Stimulated activated naive CD8-positive, alpha-beta T cell treated with anti-CD3 and anti-CD28 coated beads, Interleukin-15, amount 100 ng/mL, for 72 hours (primary cell): ENCODE data around the gene AKAP12.
"Not testable (repeated sequence)": the region's sequence is repeated elsewhere in the genome, so short reads cannot be mapped to it uniquely, and the experiment has no call there.

Source experiments
- ATAC-seq: fragments of 150-1000 bp; cut with Tn5 transposase; 2 replicates; pipeline ENCODE4 v1.10.0; 2021; ENCODE audit warnings: mild to moderate bottlenecking, moderate library complexity
- DNase-seq, 2 donors: peaks; one replicate each; pipeline ENCODE4 v3.0.0; 2021 to 2022
- H3K27ac Mint-ChIP-seq, 2 donors: one replicate each; pipeline ENCODE4 v1.8.0; 2022; ENCODE audit warnings: mild to moderate bottlenecking in 2 of 2, mixed read lengths in 2 of 2, moderate library complexity in 2 of 2
- H3K27me3 Mint-ChIP-seq: one replicate; pipeline ENCODE4 v1.8.0; 2022; ENCODE audit warnings: mixed read lengths
- H3K4me1 Mint-ChIP-seq: one replicate; pipeline ENCODE4 v1.8.0; 2022; ENCODE audit warnings: mild to moderate bottlenecking, mixed read lengths
- H3K4me3 Mint-ChIP-seq, 2 donors: one replicate each; pipeline ENCODE4 v1.8.0; 2022; ENCODE audit warnings: mild to moderate bottlenecking in 2 of 2, mixed read lengths in 2 of 2, moderate library complexity in 1 of 2
- H3K9me3 Mint-ChIP-seq, 2 donors: one replicate each; pipeline ENCODE4 v1.8.0; 2022; ENCODE audit warnings: mixed read lengths in 2 of 2

Gene AKAP12

GRCh38 chr6:151327101-151327500 lies 87.3 kb downstream of the AKAP12 start:
- H3K27ac Mint-ChIP-seq, result no peak overlapping the region
- no peak for DNase-seq
- H3K9me3 Mint-ChIP-seq, result no peaks in the 10 kb centered on the region
- peaks cover 27% of the 10 kb centered on the region for H3K4me1 Mint-ChIP-seq
- peaks cover 68% of the 10 kb centered on the region for H3K27me3 Mint-ChIP-seq
- ATAC-seq, result no peak
- no peak overlapping the region for H3K4me3 Mint-ChIP-seq

DNA sequence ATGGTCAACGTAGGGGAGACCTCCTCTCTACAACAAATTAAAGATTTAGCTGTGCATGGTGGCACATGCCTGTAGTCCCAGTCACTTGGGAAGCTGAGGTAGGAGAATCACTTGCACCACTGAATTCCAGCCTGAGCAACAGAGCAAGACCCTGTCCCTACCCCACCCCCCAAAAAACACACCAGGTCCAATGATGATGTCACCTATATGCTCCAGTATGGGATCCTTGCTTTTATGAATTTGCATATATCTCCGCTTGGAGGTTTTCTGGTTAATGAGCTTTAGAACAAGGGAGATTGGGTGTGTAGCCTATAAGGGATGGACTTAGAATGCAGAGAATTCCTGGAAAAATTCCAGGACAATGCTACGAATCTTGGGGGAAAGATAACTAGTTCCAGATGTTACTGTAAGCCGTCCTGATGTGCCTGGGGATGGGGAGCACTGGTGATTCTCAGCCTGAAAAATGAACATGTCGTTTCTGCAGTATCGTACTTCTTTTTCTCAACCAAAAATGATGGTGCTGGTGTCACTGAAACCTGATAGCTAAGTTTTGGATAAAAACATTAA lies 90.4 kb downstream of the AKAP12 start:
- H3K4me3 Mint-ChIP-seq, result no peak overlapping the region

GRCh38 chr6:151335930-151336329 lies 96.2 kb downstream of the AKAP12 start:
- no peaks in the 10 kb centered on the region for H3K4me1 Mint-ChIP-seq
- H3K4me3 Mint-ChIP-seq, result no peak overlapping the region
- H3K27ac Mint-ChIP-seq, result no peak overlapping the region
- H3K27me3 Mint-ChIP-seq, result no peaks in the 10 kb centered on the region
- ATAC-seq (no peak), DNase-seq (no peak)
- no peaks in the 10 kb centered on the region for H3K9me3 Mint-ChIP-seq

More for the DNA sequence above, 90.4 kb downstream of the AKAP12 start:
- DNase-seq (no peak), ATAC-seq (no peak)
- Mint-ChIP-seq H3K4me1 (peaks cover 10% of the 10 kb centered on the region), H3K27me3 (peaks cover 37% of the 10 kb centered on the region), H3K9me3 (no peaks in the 10 kb centered on the region), H3K27ac (no peak overlapping the region)

DNA sequence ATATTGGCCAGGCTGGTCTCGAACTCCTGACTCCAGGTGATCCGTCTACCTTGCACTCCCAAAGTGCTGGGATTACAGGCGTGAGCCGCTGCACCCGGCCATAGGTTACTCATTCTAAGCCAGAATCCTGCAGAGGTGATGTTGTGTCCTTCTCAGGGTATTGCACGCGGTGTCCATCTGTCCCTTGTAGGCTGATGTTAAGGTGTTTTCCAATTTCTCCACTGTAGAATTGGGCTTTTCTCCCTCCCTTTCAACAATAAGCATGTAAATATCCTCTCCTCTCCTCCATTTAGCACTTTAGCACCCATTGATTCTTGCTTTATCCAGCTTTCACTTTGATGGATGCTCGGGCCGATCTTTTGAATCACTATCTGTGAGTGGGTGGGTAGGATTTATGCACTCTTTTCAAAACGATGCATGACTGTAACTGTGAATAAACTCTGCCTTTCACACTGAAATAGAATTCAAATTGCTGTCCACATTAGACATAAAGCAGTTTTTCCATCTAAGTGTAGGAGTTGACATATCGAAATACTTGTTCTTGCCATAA lies 99.0 kb downstream of the AKAP12 start:
- H3K27me3 Mint-ChIP-seq, result no peaks in the 10 kb centered on the region
- H3K9me3 Mint-ChIP-seq, result no peaks in the 10 kb centered on the region
- no peak overlapping the region for H3K27ac Mint-ChIP-seq
- DNase-seq (no peak), ATAC-seq (no peak)
- no peaks in the 10 kb centered on the region for H3K4me1 Mint-ChIP-seq
- no peak overlapping the region for H3K4me3 Mint-ChIP-seq

GRCh38 chr6:151339369-151339768 lies 99.6 kb downstream of the AKAP12 start:
- Mint-ChIP-seq H3K27ac (no peak overlapping the region), H3K9me3 (no peaks in the 10 kb centered on the region), H3K4me3 (no peak overlapping the region)

GRCh38 chr6:151340219-151340978 lies 100.6 kb downstream of the AKAP12 start:
- no peaks in the 10 kb centered on the region for H3K4me1 Mint-ChIP-seq
- H3K4me3 Mint-ChIP-seq, result no peak overlapping the region
- DNase-seq (no peak), ATAC-seq (no peak)
- no peak overlapping the region for H3K27ac Mint-ChIP-seq
- H3K9me3 Mint-ChIP-seq, result no peaks in the 10 kb centered on the region
- H3K27me3 Mint-ChIP-seq, result no peaks in the 10 kb centered on the region

More at GRCh38 chr6:151339369-151339768, 99.6 kb downstream of the AKAP12 start:
- DNase-seq (no peak), ATAC-seq (no peak)
- no peaks in the 10 kb centered on the region for H3K27me3 Mint-ChIP-seq
- no peaks in the 10 kb centered on the region for H3K4me1 Mint-ChIP-seq

GRCh38 chr6:151341476-151342195 lies 101.9 kb downstream of the AKAP12 start:
- no peaks in the 10 kb centered on the region for H3K27me3 Mint-ChIP-seq
- no peak overlapping the region for H3K27ac Mint-ChIP-seq
- no peak overlapping the region for H3K4me3 Mint-ChIP-seq
- H3K9me3 Mint-ChIP-seq, result no peaks in the 10 kb centered on the region
- H3K4me1 Mint-ChIP-seq, result no peaks in the 10 kb centered on the region
- DNase-seq (no peak), ATAC-seq (no peak)

DNA sequence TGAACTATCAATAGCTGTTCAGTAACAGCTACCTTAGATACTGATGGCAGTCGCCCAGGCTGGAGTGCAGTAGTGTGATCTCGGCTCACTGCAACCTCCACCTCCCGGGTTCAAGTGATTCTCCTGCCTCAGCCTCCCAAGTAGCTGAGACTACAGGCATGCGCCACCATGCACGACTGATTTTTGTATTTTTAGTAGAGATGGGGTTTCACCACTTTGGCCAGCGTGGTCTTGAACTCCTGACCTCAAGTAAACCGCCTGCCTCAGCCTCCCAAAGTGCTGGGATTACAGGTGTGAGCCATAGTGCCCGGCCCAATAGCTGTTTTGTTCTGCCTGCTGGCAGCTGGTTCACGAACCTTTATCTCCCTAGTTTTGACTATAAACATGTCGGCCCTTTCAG lies 103.0 kb downstream of the AKAP12 start:
- H3K27ac Mint-ChIP-seq, H3K4me3 Mint-ChIP-seq, ATAC-seq, H3K27me3 Mint-ChIP-seq, H3K4me1 Mint-ChIP-seq, DNase-seq, H3K9me3 Mint-ChIP-seq: not testable (repeated sequence)

DNA sequence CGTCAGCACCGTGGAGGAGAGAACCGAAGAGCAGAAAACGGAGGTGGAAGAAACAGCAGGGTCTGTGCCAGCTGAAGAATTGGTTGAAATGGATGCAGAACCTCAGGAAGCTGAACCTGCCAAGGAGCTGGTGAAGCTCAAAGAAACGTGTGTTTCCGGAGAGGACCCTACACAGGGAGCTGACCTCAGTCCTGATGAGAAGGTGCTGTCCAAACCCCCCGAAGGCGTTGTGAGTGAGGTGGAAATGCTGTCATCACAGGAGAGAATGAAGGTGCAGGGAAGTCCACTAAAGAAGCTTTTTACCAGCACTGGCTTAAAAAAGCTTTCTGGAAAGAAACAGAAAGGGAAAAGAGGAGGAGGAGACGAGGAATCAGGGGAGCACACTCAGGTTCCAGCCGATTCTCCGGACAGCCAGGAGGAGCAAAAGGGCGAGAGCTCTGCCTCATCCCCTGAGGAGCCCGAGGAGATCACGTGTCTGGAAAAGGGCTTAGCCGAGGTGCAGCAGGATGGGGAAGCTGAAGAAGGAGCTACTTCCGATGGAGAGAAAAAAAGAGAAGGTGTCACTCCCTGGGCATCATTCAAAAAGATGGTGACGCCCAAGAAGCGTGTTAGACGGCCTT lies 110.0 kb downstream of the AKAP12 start:
- no peaks in the 10 kb centered on the region for H3K9me3 Mint-ChIP-seq
- H3K27ac Mint-ChIP-seq, result peak overlapping the region; percentile 10 to 34
- no peaks in the 10 kb centered on the region for H3K27me3 Mint-ChIP-seq
- no peaks in the 10 kb centered on the region for H3K4me1 Mint-ChIP-seq
- DNase-seq (no peak), ATAC-seq (no peak)
- no peak overlapping the region for H3K4me3 Mint-ChIP-seq

DNA sequence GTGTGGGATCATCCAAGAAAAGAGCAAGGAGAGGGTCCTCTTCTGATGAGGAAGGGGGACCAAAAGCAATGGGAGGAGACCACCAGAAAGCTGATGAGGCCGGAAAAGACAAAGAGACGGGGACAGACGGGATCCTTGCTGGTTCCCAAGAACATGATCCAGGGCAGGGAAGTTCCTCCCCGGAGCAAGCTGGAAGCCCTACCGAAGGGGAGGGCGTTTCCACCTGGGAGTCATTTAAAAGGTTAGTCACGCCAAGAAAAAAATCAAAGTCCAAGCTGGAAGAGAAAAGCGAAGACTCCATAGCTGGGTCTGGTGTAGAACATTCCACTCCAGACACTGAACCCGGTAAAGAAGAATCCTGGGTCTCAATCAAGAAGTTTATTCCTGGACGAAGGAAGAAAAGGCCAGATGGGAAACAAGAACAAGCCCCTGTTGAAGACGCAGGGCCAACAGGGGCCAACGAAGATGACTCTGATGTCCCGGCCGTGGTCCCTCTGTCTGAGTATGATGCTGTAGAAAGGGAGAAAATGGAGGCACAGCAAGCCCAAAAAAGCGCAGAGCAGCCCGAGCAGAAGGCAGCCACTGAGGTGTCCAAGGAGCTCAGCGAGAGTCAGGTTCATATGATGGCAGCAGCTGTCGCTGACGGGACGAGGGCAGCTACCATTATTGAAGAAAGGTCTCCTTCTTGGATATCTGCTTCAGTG lies 110.8 kb downstream of the AKAP12 start:
- Mint-ChIP-seq H3K27ac (no peak overlapping the region), H3K9me3 (no peaks in the 10 kb centered on the region), H3K27me3 (no peaks in the 10 kb centered on the region), H3K4me1 (no peaks in the 10 kb centered on the region), H3K4me3 (no peak overlapping the region)
- DNase-seq, result no peak
- ATAC-seq, result no peak

- Mint-ChIP-seq H3K27me3 (no peaks in the 10 kb centered on the region), H3K4me1 (no peaks in the 10 kb centered on the region), H3K27ac (no peak overlapping the region), H3K9me3 (no peaks in the 10 kb centered on the region), H3K4me3 (no peak overlapping the region)
- ATAC-seq, result no peak
- DNase-seq, result no peak
These were observed 111.5 kb downstream of the AKAP12 start for GRCh38 chr6:151351146-151351700.

DNA sequence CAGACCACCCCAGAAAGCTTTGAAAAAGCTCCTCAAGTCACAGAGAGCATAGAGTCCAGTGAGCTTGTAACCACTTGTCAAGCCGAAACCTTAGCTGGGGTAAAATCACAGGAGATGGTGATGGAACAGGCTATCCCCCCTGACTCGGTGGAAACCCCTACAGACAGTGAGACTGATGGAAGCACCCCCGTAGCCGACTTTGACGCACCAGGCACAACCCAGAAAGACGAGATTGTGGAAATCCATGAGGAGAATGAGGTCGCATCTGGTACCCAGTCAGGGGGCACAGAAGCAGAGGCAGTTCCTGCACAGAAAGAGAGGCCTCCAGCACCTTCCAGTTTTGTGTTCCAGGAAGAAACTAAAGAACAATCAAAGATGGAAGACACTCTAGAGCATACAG lies 112.0 kb downstream of the AKAP12 start:
- Mint-ChIP-seq H3K27me3 (no peaks in the 10 kb centered on the region), H3K9me3 (no peaks in the 10 kb centered on the region), H3K4me1 (no peaks in the 10 kb centered on the region), H3K27ac (no peak overlapping the region), H3K4me3 (no peak overlapping the region)
- ATAC-seq (no peak), DNase-seq (no peak)

- Mint-ChIP-seq H3K9me3 (no peaks in the 10 kb centered on the region), H3K4me3 (no peak overlapping the region), H3K27me3 (no peaks in the 10 kb centered on the region), H3K27ac (no peak overlapping the region), H3K4me1 (no peaks in the 10 kb centered on the region)
- no peak for DNase-seq
- ATAC-seq, result no peak
These were observed 112.9 kb downstream of the AKAP12 start for GRCh38 chr6:151352410-151353396.

DNA sequence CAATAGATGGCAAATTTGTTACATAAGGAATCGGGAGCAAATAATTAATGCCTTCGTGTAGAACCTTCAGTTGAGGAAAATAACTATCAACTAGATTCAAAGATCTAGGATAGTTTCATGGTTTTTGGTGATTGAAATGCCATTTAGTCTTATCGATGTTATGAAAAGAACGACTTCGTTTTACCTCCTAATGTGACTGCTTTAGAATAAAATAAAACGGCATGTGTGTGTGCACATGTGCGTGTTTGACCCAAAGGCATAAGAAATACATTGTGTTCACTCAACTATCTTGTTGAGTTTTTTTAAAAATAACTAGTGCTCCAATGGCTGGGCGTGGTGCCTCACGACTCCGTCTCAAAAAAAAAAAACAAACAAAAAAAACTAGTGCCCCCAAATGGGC lies 114.0 kb downstream of the AKAP12 start:
- H3K27ac Mint-ChIP-seq, result no peak overlapping the region

More for the DNA sequence above, 114.0 kb downstream of the AKAP12 start:
- H3K4me1 Mint-ChIP-seq, result peaks cover 6% of the 10 kb centered on the region
- ATAC-seq, result no peak
- DNase-seq, result no peak
- H3K4me3 Mint-ChIP-seq, result no peak overlapping the region
- no peaks in the 10 kb centered on the region for H3K27me3 Mint-ChIP-seq
- no peaks in the 10 kb centered on the region for H3K9me3 Mint-ChIP-seq
